Activated naive CD8-positive, alpha-beta T cell treated with anti-CD3 and anti-CD28 coated beads for 36 hours (primary cell): ENCODE results near the gene CD6. TPM values are rescaled to one million over a fixed set of nuclear protein-coding genes. Genes with fewer than 3 reads are reported as not detected.

Source experiments
- DNase-seq: peaks from one replicate; pipeline ENCODE4 v3.0.0; 2021
- H3K27ac Mint-ChIP-seq: one replicate; pipeline ENCODE4 v1.8.0; 2022; ENCODE audit warnings: mild to moderate bottlenecking, moderate library complexity, mixed read lengths
- H3K27me3 Mint-ChIP-seq: one replicate; pipeline ENCODE4 v1.8.0; 2022; ENCODE audit warnings: mild to moderate bottlenecking, mixed read lengths
- H3K36me3 Mint-ChIP-seq: one replicate; pipeline ENCODE4 v1.8.0; 2021; ENCODE audit warnings: mild to moderate bottlenecking, mixed read lengths
- H3K4me1 Mint-ChIP-seq: one replicate; pipeline ENCODE4 v1.8.0; 2021; ENCODE audit warnings: mixed read lengths
- H3K4me3 Mint-ChIP-seq: one replicate; pipeline ENCODE4 v1.8.0; 2022; ENCODE audit warnings: mild to moderate bottlenecking, moderate library complexity, mixed read lengths
- H3K9me3 Mint-ChIP-seq: one replicate; pipeline ENCODE4 v1.8.0; 2022; ENCODE audit warnings: mixed read lengths
- total RNA-seq, 2 experiments: library from RNA; stranded (reverse); gene quantifications; one replicate each; pipeline ENCODE4 v1.2.3, GENCODE V29; 2021

Gene CD6
- total RNA-seq, result 100 to 1,000 TPM; 167 to 169 TPM

DNA sequence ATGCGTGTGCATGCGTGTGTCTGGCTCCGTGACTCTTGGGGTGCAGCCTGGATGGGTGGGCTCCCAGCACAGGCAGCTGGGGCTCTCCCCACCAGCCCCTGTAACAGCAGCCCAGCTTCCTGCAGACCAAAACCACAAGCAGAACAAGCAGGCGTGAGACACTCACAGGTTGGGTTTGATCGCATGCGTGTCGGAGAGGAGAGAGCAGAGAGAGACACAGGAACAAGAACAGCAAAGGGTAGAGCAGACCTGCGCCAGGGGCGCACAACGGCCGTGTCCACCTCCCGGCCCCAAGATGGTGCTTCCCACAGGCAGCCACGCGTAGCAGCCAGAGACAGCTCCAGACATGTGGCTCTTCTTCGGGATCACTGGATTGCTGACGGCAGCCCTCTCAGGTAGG lies at the start of gene CD6:
TSS of gene CD6 (plus strand) at position 161 of the 400 bp plus-strand sequence. CDS start at position 347, 186 bp downstream.
- Mint-ChIP-seq H3K9me3 (peaks cover 8% of the 10 kb centered on the region), H3K36me3 (peaks cover 44% of the 10 kb centered on the region), H3K27me3 (peaks cover 4% of the 10 kb centered on the region), H3K4me1 (peaks cover 31% of the 10 kb centered on the region), H3K27ac (peak within 1 kb of the TSS; percentile 99), H3K4me3 (peak within 1 kb of the TSS; percentile 91)
- peak; percentile 71 for DNase-seq

- Mint-ChIP-seq H3K9me3 (no peaks in the 10 kb centered on the region), H3K4me3 (no peak overlapping the region), H3K36me3 (peaks cover 39% of the 10 kb centered on the region), H3K27me3 (peaks cover 18% of the 10 kb centered on the region), H3K27ac (no peak overlapping the region), H3K4me1 (peaks cover 33% of the 10 kb centered on the region)
- no peak for DNase-seq
These were observed 49.6 kb upstream of the CD6 start for GRCh38 chr11:60921777-60922335.

DNA sequence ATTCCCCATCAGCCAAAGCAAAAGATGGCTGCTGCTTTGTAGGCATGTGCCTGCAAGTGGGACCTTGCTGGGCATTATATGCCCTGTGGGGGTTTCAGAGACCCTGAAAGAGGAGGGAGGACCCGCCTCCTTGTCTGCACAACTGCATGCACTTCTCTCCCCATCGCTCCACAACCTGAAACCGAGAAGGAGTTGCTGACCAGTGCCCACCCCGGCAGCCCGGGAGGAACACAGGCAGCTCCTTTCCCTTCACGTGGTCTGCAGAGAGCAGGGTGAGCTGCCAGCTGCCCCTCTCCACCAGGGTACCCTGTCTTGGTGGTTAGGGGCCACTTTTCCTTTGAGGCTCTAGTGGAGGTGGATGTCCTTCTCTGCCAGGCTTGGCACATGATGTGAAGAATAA lies 48.6 kb upstream of the CD6 start:
- Mint-ChIP-seq H3K4me1 (peaks cover 31% of the 10 kb centered on the region), H3K36me3 (peaks cover 33% of the 10 kb centered on the region), H3K9me3 (no peaks in the 10 kb centered on the region), H3K4me3 (no peak overlapping the region), H3K27me3 (peaks cover 18% of the 10 kb centered on the region), H3K27ac (no peak overlapping the region)
- no peak for DNase-seq

DNA sequence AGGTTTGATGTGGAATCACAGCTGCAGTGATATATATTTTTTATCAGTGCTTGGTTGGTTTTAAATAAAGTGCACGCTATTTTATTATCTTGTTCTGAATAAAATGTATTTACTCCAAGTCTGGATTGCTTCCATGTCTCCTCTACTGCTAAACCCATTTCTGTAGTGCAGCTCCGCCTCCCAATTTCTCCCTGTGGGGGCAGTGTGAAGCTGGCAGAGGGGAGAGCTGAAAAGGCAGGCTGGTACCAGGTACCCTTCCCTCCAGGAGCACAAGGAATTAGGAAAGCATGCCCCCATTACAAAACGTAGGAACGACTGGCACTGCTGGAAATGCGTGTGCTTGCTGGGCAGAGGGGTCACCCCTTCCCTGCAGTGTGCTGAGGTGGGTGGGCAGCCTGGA lies 48.2 kb upstream of the CD6 start:
- H3K27ac Mint-ChIP-seq, result no peak overlapping the region
- H3K4me3 Mint-ChIP-seq, result no peak overlapping the region
- no peaks in the 10 kb centered on the region for H3K9me3 Mint-ChIP-seq
- H3K4me1 Mint-ChIP-seq, result peaks cover 29% of the 10 kb centered on the region
- peaks cover 33% of the 10 kb centered on the region for H3K36me3 Mint-ChIP-seq
- DNase-seq, result no peak
- H3K27me3 Mint-ChIP-seq, result peaks cover 18% of the 10 kb centered on the region

GRCh38 chr11:60923800-60924109 lies 47.7 kb upstream of the CD6 start:
- Mint-ChIP-seq H3K36me3 (peaks cover 33% of the 10 kb centered on the region), H3K4me1 (peaks cover 25% of the 10 kb centered on the region), H3K27ac (no peak overlapping the region), H3K4me3 (no peak overlapping the region), H3K9me3 (no peaks in the 10 kb centered on the region), H3K27me3 (peaks cover 18% of the 10 kb centered on the region)
- DNase-seq, result no peak

DNA sequence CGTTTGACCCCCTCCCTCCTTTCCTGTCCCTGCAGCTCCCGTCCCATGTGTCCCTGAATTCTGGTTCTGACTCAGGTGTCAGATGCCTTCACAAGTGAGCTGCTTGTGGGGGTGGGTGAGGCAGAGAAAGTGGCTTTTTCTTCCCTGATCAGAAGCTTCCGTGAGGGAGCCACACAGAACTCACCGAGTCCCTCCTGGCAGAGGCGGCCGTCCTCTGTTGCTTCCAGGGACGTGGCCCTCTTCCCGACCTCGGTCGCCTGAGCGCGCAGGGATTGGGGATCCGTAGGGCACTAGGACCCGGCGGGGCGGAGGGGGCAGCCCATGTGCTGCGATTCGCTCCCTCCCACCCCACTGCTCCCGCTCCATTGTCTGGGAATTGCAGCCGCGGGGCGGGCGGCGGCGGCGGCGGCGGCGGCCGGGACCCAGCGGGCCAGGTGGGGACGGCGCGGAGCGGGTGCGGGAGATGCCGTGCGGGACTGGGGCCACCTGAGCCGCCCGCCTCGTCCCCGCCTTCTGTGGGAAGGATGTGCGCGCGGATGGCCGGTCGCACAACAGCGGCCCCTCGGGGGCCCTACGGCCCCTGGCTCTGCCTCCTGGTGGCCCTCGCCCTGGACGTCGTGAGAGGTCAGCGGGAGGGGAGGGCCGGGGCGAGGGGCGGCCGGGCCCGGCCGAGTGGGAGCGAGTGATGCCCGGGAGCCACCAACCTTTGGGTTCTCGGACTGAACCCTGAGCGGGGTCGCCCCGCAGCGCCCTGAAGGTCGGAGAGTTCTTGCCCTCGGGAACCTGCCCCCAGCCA lies 47.2 kb upstream of the CD6 start, which contains the start of gene TMEM132A:
TSS of gene TMEM132A (plus strand) at position 351 of the 796 bp plus-strand sequence. CDS start at position 525, 174 bp downstream.
- Mint-ChIP-seq H3K4me1 (peaks cover 19% of the 10 kb centered on the region), H3K4me3 (peak within 1 kb of the TSS; percentile 55), H3K27ac (no peak within 1 kb of the TSS), H3K9me3 (no peaks in the 10 kb centered on the region), H3K36me3 (peaks cover 33% of the 10 kb centered on the region), H3K27me3 (peaks cover 18% of the 10 kb centered on the region)
- no peak for DNase-seq

GRCh38 chr11:60924906-60925853 lies 46.3 kb upstream of the CD6 start:
- H3K27ac Mint-ChIP-seq, result no peak overlapping the region

DNA sequence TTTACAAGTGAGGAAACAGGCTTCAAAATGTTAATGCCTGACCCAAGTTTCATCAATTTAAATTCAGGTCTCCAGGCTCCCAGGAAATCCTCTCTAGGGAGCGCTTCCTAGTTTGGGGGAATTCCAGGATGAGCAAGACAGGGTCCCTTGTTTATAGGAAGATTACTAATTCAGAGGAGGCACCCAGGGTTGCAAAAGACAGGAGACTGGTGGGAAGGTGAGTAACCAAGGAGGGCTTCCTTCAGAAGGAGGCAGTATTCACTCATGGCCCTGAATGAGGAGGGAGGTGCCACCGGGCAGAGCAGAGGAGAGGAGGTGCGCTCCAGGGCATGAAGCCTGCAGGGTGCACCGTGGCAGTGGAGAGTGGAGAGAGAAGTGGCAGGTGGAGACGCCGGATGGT lies 45.6 kb upstream of the CD6 start:
- H3K4me1 Mint-ChIP-seq, result peaks cover 14% of the 10 kb centered on the region
- peaks cover 17% of the 10 kb centered on the region for H3K36me3 Mint-ChIP-seq
- DNase-seq, result no peak
- H3K27ac Mint-ChIP-seq, result no peak overlapping the region
- no peak overlapping the region for H3K4me3 Mint-ChIP-seq
- H3K9me3 Mint-ChIP-seq, result no peaks in the 10 kb centered on the region
- peaks cover 20% of the 10 kb centered on the region for H3K27me3 Mint-ChIP-seq

More at GRCh38 chr11:60924906-60925853, 46.3 kb upstream of the CD6 start:
- peaks cover 14% of the 10 kb centered on the region for H3K4me1 Mint-ChIP-seq
- peaks cover 18% of the 10 kb centered on the region for H3K27me3 Mint-ChIP-seq
- no peaks in the 10 kb centered on the region for H3K9me3 Mint-ChIP-seq
- DNase-seq, result no peak
- H3K4me3 Mint-ChIP-seq, result peak overlapping the region; percentile 33
- H3K36me3 Mint-ChIP-seq, result peaks cover 24% of the 10 kb centered on the region

- Mint-ChIP-seq H3K4me1 (peaks cover 14% of the 10 kb centered on the region), H3K27ac (no peak overlapping the region), H3K36me3 (peaks cover 12% of the 10 kb centered on the region), H3K4me3 (no peak overlapping the region), H3K27me3 (peaks cover 22% of the 10 kb centered on the region), H3K9me3 (no peaks in the 10 kb centered on the region)
- DNase-seq, result no peak
These were observed 45.0 kb upstream of the CD6 start for GRCh38 chr11:60926500-60926899.

DNA sequence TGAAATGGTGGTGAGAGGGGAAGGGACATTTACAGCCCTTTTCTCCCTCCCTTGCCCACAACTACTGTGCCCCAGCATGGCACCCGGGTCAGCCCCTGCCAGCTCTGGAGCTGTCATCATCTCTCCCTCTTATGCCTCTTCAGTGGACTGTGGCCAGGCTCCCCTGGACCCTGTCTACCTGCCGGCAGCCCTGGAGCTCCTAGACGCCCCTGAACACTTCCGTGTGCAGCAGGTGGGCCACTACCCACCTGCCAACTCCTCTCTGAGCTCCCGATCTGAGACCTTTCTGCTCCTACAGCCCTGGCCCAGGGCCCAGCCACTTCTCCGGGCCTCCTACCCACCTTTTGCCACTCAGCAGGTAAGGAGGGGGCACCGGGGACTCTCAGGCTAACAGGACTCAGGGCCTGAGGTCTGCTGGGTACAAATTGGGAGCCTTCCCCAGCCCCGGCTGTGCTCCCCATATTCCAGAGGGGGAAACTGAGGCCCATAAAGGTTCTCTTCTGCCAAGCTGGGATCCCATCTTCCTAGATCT lies 44.4 kb upstream of the CD6 start:
- Mint-ChIP-seq H3K4me3 (no peak overlapping the region), H3K27me3 (peaks cover 22% of the 10 kb centered on the region), H3K36me3 (peaks cover 8% of the 10 kb centered on the region), H3K4me1 (peaks cover 14% of the 10 kb centered on the region), H3K27ac (no peak overlapping the region), H3K9me3 (no peaks in the 10 kb centered on the region)
- DNase-seq, result no peak

DNA sequence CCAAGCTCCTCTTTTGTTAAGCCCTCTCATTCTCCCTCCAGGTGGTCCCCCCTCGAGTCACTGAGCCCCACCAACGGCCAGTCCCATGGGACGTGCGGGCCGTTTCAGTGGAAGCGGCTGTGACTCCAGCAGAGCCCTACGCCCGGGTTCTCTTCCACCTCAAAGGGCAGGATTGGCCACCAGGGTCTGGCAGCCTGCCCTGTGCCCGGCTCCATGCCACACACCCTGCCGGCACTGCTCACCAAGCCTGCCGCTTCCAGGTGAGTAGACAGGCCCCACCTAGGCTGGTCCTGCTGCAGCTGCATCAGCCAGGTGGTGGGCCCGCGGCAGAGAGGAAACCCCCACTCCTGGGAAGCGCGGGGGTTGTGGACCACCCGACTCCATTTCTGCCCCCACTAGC lies 43.9 kb upstream of the CD6 start:
- no peak overlapping the region for H3K27ac Mint-ChIP-seq
- H3K4me1 Mint-ChIP-seq, result peaks cover 14% of the 10 kb centered on the region
- peaks cover 3% of the 10 kb centered on the region for H3K36me3 Mint-ChIP-seq
- no peak overlapping the region for H3K4me3 Mint-ChIP-seq
- H3K27me3 Mint-ChIP-seq, result peaks cover 22% of the 10 kb centered on the region
- H3K9me3 Mint-ChIP-seq, result no peaks in the 10 kb centered on the region
- DNase-seq, result no peak

- no peak for DNase-seq
- Mint-ChIP-seq H3K9me3 (no peaks in the 10 kb centered on the region), H3K36me3 (no peaks in the 10 kb centered on the region), H3K4me3 (no peak overlapping the region), H3K4me1 (peaks cover 14% of the 10 kb centered on the region), H3K27ac (no peak overlapping the region), H3K27me3 (peaks cover 19% of the 10 kb centered on the region)
These were observed 42.9 kb upstream of the CD6 start for GRCh38 chr11:60928563-60929001.

DNA sequence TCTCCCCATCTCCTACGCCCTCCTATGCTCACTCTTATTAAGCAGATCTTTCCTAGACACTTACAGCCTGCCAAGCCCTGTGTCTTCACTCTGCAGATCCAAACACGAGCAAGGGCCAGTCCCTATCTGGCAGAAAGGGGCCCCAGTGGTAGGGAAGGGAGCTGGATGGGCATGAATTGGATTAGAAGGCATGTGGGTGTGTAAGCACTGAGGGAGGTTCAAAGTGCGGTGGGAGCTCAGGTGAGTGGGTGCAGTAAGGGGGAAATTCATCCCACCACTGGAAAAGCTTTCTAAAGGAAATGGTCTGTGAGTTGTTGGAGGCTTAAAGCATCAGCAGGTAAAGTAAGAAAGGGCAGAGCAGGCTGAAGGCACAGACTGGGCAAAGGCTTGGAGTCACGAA lies 41.7 kb upstream of the CD6 start:
- H3K4me3 Mint-ChIP-seq, result no peak overlapping the region
- H3K27me3 Mint-ChIP-seq, result peaks cover 18% of the 10 kb centered on the region
- no peaks in the 10 kb centered on the region for H3K9me3 Mint-ChIP-seq
- H3K27ac Mint-ChIP-seq, result no peak overlapping the region
- H3K4me1 Mint-ChIP-seq, result peaks cover 11% of the 10 kb centered on the region
- DNase-seq, result no peak
- H3K36me3 Mint-ChIP-seq, result no peaks in the 10 kb centered on the region

DNA sequence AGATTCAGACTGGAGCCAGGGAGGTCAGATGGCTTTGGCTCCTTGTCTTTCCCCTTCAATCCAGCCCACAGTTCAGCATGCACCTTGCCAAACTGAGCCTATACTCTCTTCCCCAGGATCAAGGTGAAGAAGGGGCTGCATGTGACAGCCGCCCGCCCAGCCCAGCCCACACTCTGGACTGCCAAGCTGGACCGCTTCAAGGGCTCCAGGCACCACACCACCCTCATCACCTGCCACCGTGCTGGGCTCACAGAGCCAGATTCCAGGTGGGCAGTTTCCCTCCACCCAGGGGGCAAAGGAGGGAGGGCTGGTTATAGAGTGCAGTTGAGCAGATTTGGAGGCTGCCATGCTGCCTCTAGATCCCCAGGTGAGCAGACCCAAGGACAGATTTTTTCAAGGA lies 41.1 kb upstream of the CD6 start:
- Mint-ChIP-seq H3K4me1 (peaks cover 7% of the 10 kb centered on the region), H3K36me3 (no peaks in the 10 kb centered on the region), H3K27me3 (peaks cover 12% of the 10 kb centered on the region), H3K9me3 (no peaks in the 10 kb centered on the region), H3K27ac (no peak overlapping the region), H3K4me3 (no peak overlapping the region)
- no peak for DNase-seq

DNA sequence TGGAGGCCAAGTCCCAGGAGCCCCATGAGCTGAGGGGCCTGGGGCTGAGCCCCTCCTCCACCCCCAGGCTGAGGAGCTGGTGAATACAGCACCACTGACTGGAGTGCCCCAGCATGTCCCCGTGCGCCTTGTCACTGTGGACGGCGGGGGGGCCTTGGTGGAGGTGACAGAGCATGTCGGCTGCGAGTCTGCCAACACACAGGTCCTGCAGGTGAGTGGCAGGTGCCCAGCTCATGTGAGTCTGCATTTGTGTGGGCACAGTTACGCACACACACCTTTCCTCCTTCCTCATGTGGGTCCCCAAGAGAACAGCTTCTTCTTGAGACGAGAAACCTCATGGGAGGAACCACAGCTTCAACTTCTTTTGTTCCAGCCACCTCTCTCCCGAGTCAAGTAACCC lies 39.6 kb upstream of the CD6 start:
- H3K27ac Mint-ChIP-seq, result no peak overlapping the region
- no peaks in the 10 kb centered on the region for H3K36me3 Mint-ChIP-seq
- no peaks in the 10 kb centered on the region for H3K9me3 Mint-ChIP-seq
- H3K4me3 Mint-ChIP-seq, result no peak overlapping the region
- peaks cover 5% of the 10 kb centered on the region for H3K27me3 Mint-ChIP-seq
- DNase-seq, result no peak
- H3K4me1 Mint-ChIP-seq, result no peaks in the 10 kb centered on the region
